K562 (cell line): ENCODE measurements around the gene POLD3. TPM values are rescaled to one million over a fixed set of nuclear protein-coding genes. Genes with fewer than 3 reads are reported as not detected.
A peak's percentile ranks its signal among the peaks of the same experiment; 100 is the strongest.

ENCODE experiments used
- CEBPB ChIP-seq: fragments of 450-650 bp; IDR thresholded peaks from 2 replicates; pipeline ENCODE4 v1.6.1; 2016; ENCODE audit warnings: missing genetic modification characterization, missing compliant biosample characterization
- DIDO1 ChIP-seq: fragments of 450-650 bp; IDR thresholded peaks from 2 replicates; pipeline ENCODE4 v1.6.1; 2016; ENCODE audit warnings: low read depth, missing biosample characterization, missing genetic modification characterization
- E2F1 ChIP-seq: sonication (generic); formaldehyde crosslinking; IDR thresholded peaks from 2 replicates; pipeline ENCODE4 v1.8.1; 2023; ENCODE audit warnings: mild to moderate bottlenecking, missing genetic modification reagents, moderate library complexity
- E2F5 ChIP-seq: sonication (generic); formaldehyde crosslinking; IDR thresholded peaks from 2 replicates; pipeline ENCODE4 v1.8.0; 2022; ENCODE audit warnings: mild to moderate bottlenecking, missing genetic modification reagents
- HDAC1 ChIP-seq, 2 experiments: fragments of 450-650 bp; IDR thresholded peaks; 2 replicates each; pipeline ENCODE4 v1.6.1; 2016 to 2017; ENCODE audit warnings: inconsistent platforms in 1 of 2, mild to moderate bottlenecking in 1 of 2, moderate library complexity in 1 of 2
- HNRNPLL ChIP-seq: fragments of 200-400 bp; formaldehyde crosslinking; IDR thresholded peaks from 2 replicates; pipeline ENCODE4 v1.6.1; 2017; ENCODE audit warnings: low read length, low read depth, mild to moderate bottlenecking; ENCODE audit not compliant: poor library complexity, severe bottlenecking
- IRF9 ChIP-seq: fragments of 450-650 bp; IDR thresholded peaks from 2 replicates; pipeline ENCODE4 v1.6.1; 2016; ENCODE audit warnings: missing biosample characterization, missing genetic modification characterization
- JUN ChIP-seq, 2 experiments: sonication (generic) in 1 of 2; formaldehyde crosslinking in 1 of 2; IDR thresholded peaks; 2 replicates each; pipeline versions ENCODE4 v1.6.1 to v1.8.0; 2012 to 2022; ENCODE audit warnings: borderline replicate concordance in 2 of 2, mild to moderate bottlenecking in 2 of 2, improper control_type of control experiment in 1 of 2, low read depth in 1 of 2, low read length in 1 of 2, missing genetic modification reagents in 1 of 2
- KLF16 ChIP-seq: IDR thresholded peaks from 2 replicates; pipeline ENCODE4 v1.6.1; 2016; ENCODE audit warnings: antibody characterized with exemption
- NKRF ChIP-seq: fragments of 450-650 bp; IDR thresholded peaks from 2 replicates; pipeline ENCODE4 v1.6.1; 2016; ENCODE audit warnings: borderline replicate concordance
- PHF20 ChIP-seq: fragments of 450-650 bp; IDR thresholded peaks from 2 replicates; pipeline ENCODE4 v1.6.1; 2018; ENCODE audit not compliant: partially characterized antibody
- PML ChIP-seq: IDR thresholded peaks from 2 replicates; pipeline ENCODE4 v1.6.1; 2012; ENCODE audit warnings: low read length, inconsistent platforms
- POLR2G ChIP-seq: fragments of 200-400 bp; formaldehyde crosslinking; IDR thresholded peaks from 2 replicates; pipeline ENCODE4 v1.6.1; 2017; ENCODE audit warnings: low read depth, mild to moderate bottlenecking, antibody characterized with exemption, low read length, moderate library complexity
- POU5F1 ChIP-seq: fragments of 150-350 bp; IDR thresholded peaks from 2 replicates; pipeline ENCODE4 v1.6.1; 2014; ENCODE audit warnings: borderline replicate concordance, low read length, low read depth, mild to moderate bottlenecking; ENCODE audit not compliant: partially characterized antibody
- RBFOX2 ChIP-seq: fragments of 200-400 bp; formaldehyde crosslinking; IDR thresholded peaks from 2 replicates; pipeline ENCODE4 v1.6.1; 2017; ENCODE audit warnings: low read depth, mild to moderate bottlenecking, low read length, moderate library complexity
- RCOR1 ChIP-seq, 2 experiments: IDR thresholded peaks; 2 replicates each; pipeline ENCODE4 v1.6.1; 2012; ENCODE audit warnings: low read depth in 2 of 2, low read length in 2 of 2, borderline replicate concordance in 1 of 2, improper control_type of control experiment in 1 of 2
- RFX1 ChIP-seq: fragments of 450-650 bp; IDR thresholded peaks from 2 replicates; pipeline ENCODE4 v1.6.1; 2016; ENCODE audit warnings: mild to moderate bottlenecking, moderate library complexity
- RUNX1 ChIP-seq: sonication (generic); IDR thresholded peaks from 2 replicates; pipeline ENCODE4 v1.6.1; 2016; ENCODE audit warnings: antibody characterized with exemption, low read depth
- SIN3B ChIP-seq: fragments of 450-650 bp; IDR thresholded peaks from 2 replicates; pipeline ENCODE4 v1.6.1; 2017; ENCODE audit warnings: low read depth, mild to moderate bottlenecking, moderate library complexity
- SUPT5H ChIP-seq: fragments of 450-650 bp; IDR thresholded peaks from 2 replicates; pipeline ENCODE4 v1.6.1; 2016
- TCF3 ChIP-seq: sonication (generic); formaldehyde crosslinking; IDR thresholded peaks from 2 replicates; pipeline ENCODE4 v1.4.0; 2020; ENCODE audit warnings: mild to moderate bottlenecking, missing genetic modification reagents
- ZFX ChIP-seq: sonication (generic); formaldehyde crosslinking; IDR thresholded peaks from 2 replicates; pipeline ENCODE4 v1.8.0; 2022; ENCODE audit warnings: mild to moderate bottlenecking, missing genetic modification reagents, moderate library complexity
- polyA plus RNA-seq, 8 experiments: library from polyadenylated mRNA; depleted of rRNA in 4 of 8; stranded (reverse) in 5 of 8; unstranded in 3 of 8; fragments of >200 nt; fragmentation: Nextera tagmentation in 2 of 8; fragmentation: Illumina TruSeq in 1 of 8; extraction: Ambion mirVana in 2 of 8; extraction: Trizol in 1 of 8; gene quantifications; 2 replicates each; pipeline versions ENCODE4 v1.2.1 to v1.2.3, GENCODE V29; 2011 to 2014; ENCODE audit warnings: inconsistent platforms in 1 of 8, missing spikeins in 1 of 8
- total RNA-seq, 7 experiments: library from RNA; depleted of rRNA in 6 of 7; stranded (reverse); fragments of >200 nt in 6 of 7; fragmentation: Illumina TruSeq in 2 of 7; extraction: Trizol in 2 of 7; gene quantifications; 2 replicates each; pipeline versions ENCODE4 v1.2.1 to v1.2.3, GENCODE V29; 2011 to 2021; ENCODE audit warnings: low replicate concordance in 1 of 7

The POLD3 gene
- total and polyA plus RNA-seq, 9 of the 15 experiments (the other 6 are each of a cell fraction or from before 2014, with no cell fraction given) = 10.6 to 40.1 (median 24.6) TPM

- TF ChIP-seq NKRF (peak; percentile 86), ZFX (CRISPR knock-in tag) (peak; percentile 34; the same call in 1 of the 2 replicates), RBFOX2 (peak; percentile 85), CEBPB (tag) (peak; percentile 94), TCF3 (CRISPR knock-in tag) (peak; percentile 40), PML (peak; percentile 45; the same call in 1 of the 2 replicates), E2F1 (CRISPR knock-in tag) (peak; percentile 97), RUNX1 (no peak), JUN (IDR thresholded peaks at IDR 0.05; ENCODE audit: borderline replicate concordance, low read depth, low read length) (no peak), JUN (CRISPR knock-in tag; IDR thresholded peaks at IDR 0.05; ENCODE audit: borderline replicate concordance) (no peak), SUPT5H (0 out of 2 replicates have a peak, but pooled peaks have one; percentile 55), HNRNPLL (peak; percentile 55), E2F5 (peak; percentile 65; the same call in 1 of the 2 replicates), HDAC1 (IDR thresholded peaks at IDR 0.05) (peak in 1 of 2 experiments; percentile 89; a peak in 2 of 4 replicates), RCOR1 (IDR thresholded peaks at IDR 0.05; ENCODE audit: borderline replicate concordance in 1 of 2, low read depth in 2 of 2, low read length in 2 of 2) (peak; percentile 81 to 93), KLF16 (peak; percentile 76), IRF9 (tag) (0 out of 2 replicates have a peak, but pooled peaks have one; percentile 10), RFX1 (peak; percentile 97), PHF20 (peak; percentile 57), POLR2G (peak; percentile 83), POU5F1 (peak; percentile 76), SIN3B (0 out of 2 replicates have a peak, but pooled peaks have one; percentile 53), DIDO1 (0 out of 2 replicates have a peak, but pooled peaks have one; percentile 63)
These were observed at the start of gene POLD3 (continued) for GRCh38 chr11:74592441-74593362.
